HCT116 (cell line): ENCODE measurements around the gene RIC8B. TPM values are rescaled to one million over a fixed set of nuclear protein-coding genes. Genes with fewer than 3 reads are reported as not detected.

Source experiments
- ATAC-seq: fragments of 200-7000 bp; cut with Tn5 transposase; 2 replicates; pipeline ENCODE4 v1.9.1; 2020; ENCODE audit warnings: mild to moderate bottlenecking, moderate library complexity
- BruUV-seq: library from RNA; stranded (reverse); fragments of 400-500 nt; replicated peaks from 2 replicates; lab custom pipeline; 2021; lab: Mats Ljungman, UMichigan
- CTCF ChIA-PET: fragments of 300-600 bp; sonication (Branson Sonifier 250); formaldehyde crosslinking; loops from one replicate; lab custom pipeline; 2021; ENCODE audit warnings: antibody characterized with exemption; lab: Charles Lee
- POLR2A ChIA-PET: fragments of 300-600, 350-600 bp; sonication (Branson Sonifier 250); formaldehyde crosslinking; loops from one replicate; lab custom pipeline; 2021; ENCODE audit warnings: antibody characterized with exemption; lab: Charles Lee
- RAD21 ChIA-PET, 2 experiments: fragments of 300-600 bp; sonication (Branson Sonifier 250); formaldehyde crosslinking; loops; one replicate each; lab custom pipeline; 2023; ENCODE audit warnings: low total read pairs in 2 of 2; ENCODE audit not compliant: uncharacterized antibody in 2 of 2, unreplicated experiment in 2 of 2, low non-redundant PET in 1 of 2; lab: Charles Lee
- DNase-seq: peaks from one replicate; pipeline ENCODE4 v3.0.0-alpha.2; 2010; ENCODE audit warnings: low read depth, low spot score
- H2AFZ ChIP-seq: fragments of 200-600 bp; shearing (Covaris generic), sonication (generic); 2 replicates; pipeline ENCODE4 v1.6.1; 2017; ENCODE audit warnings: low read depth, mixed run types, mixed read lengths, antibody characterized with exemption, low read length; ENCODE audit not compliant: poor library complexity, severe bottlenecking
- H3K27ac ChIP-seq: 2 replicates; pipeline ENCODE4 v1.5.1; 2012; ENCODE audit warnings: low read depth, low read length
- H3K27me3 ChIP-seq: fragments of 200-600 bp; sonication (generic); 2 replicates; pipeline ENCODE4 v1.6.1; 2016; ENCODE audit warnings: mixed run types, low read length, mixed read lengths; ENCODE audit not compliant: insufficient read depth
- H3K36me3 ChIP-seq, 2 experiments: fragments of 200-500 bp in 1 of 2; fragments of 200-600 bp in 1 of 2; sonication (Bioruptor generic) in 1 of 2; sonication (generic) in 1 of 2; 2 replicates each; pipeline versions ENCODE4 v1.5.1 to v1.6.1; 2014 to 2016; ENCODE audit warnings: low read length in 2 of 2, inconsistent platforms in 1 of 2, mixed read lengths in 1 of 2, mixed run types in 1 of 2; ENCODE audit not compliant: insufficient read depth in 2 of 2, control insufficient read depth in 1 of 2
- H3K4me1 ChIP-seq, 2 experiments: fragments of 200-600 bp in 1 of 2; sonication (generic) in 1 of 2; 2 replicates each; pipeline versions ENCODE4 v1.5.1 to v1.6.1; 2012 to 2017; ENCODE audit warnings: low read length in 2 of 2, inconsistent platforms in 1 of 2, mild to moderate bottlenecking in 1 of 2, mixed read lengths in 1 of 2, mixed run types in 1 of 2, moderate library complexity in 1 of 2; ENCODE audit not compliant: insufficient read depth in 2 of 2, control insufficient read depth in 1 of 2
- H3K4me2 ChIP-seq: fragments of 200-600 bp; sonication (generic); 2 replicates; pipeline ENCODE4 v1.6.1; 2017; ENCODE audit warnings: mixed run types, low read length, mixed read lengths
- H3K4me3 ChIP-seq, 2 experiments: fragments of 200-600 bp in 1 of 2; sonication (generic) in 1 of 2; replicated peaks in 1 of 2; 2 replicates each; pipeline ENCODE4 v1.5.1; 2011 to 2016; ENCODE audit warnings: low read length in 2 of 2, control low read depth in 1 of 2, low read depth in 1 of 2, mild to moderate bottlenecking in 1 of 2, mixed read lengths in 1 of 2, mixed run types in 1 of 2
- H3K79me2 ChIP-seq: fragments of 200-600 bp; sonication (generic); 2 replicates; pipeline ENCODE4 v1.6.1; 2017; ENCODE audit warnings: mild to moderate bottlenecking, mixed run types, low read length, moderate library complexity, mixed read lengths; ENCODE audit not compliant: insufficient read depth
- H3K9ac ChIP-seq: fragments of 200-600 bp; sonication (generic); 2 replicates; pipeline ENCODE4 v1.6.1; 2016; ENCODE audit warnings: low read length, mixed read lengths
- H3K9me2 ChIP-seq: fragments of 200-600 bp; sonication (generic), shearing (Covaris generic); 2 replicates; pipeline ENCODE4 v1.6.1; 2017; ENCODE audit warnings: mixed run types, mild to moderate bottlenecking, moderate library complexity; ENCODE audit not compliant: insufficient read depth
- H3K9me3 ChIP-seq, 2 experiments: fragments of 200-500 bp in 1 of 2; fragments of 200-600 bp in 1 of 2; sonication (Bioruptor generic) in 1 of 2; sonication (generic) in 1 of 2; 2 replicates each; pipeline ENCODE4 v1.6.1; 2014 to 2017; ENCODE audit warnings: low read length in 2 of 2, mixed read lengths in 2 of 2, inconsistent platforms in 1 of 2, low read depth in 1 of 2, mild to moderate bottlenecking in 1 of 2, mixed run types in 1 of 2, moderate library complexity in 1 of 2; ENCODE audit not compliant: control insufficient read depth in 1 of 2, insufficient read depth in 1 of 2
- H4K20me1 ChIP-seq: fragments of 200-600 bp; sonication (generic), shearing (Covaris generic); 2 replicates; pipeline ENCODE4 v1.6.1; 2017; ENCODE audit warnings: mixed run types, mild to moderate bottlenecking, moderate library complexity; ENCODE audit not compliant: insufficient read depth
- CBX3 ChIP-seq: IDR thresholded peaks from 2 replicates; pipeline ENCODE4 v1.6.1; 2012; ENCODE audit warnings: low read depth
- ELF1 ChIP-seq: IDR thresholded peaks from 2 replicates; pipeline ENCODE4 v1.6.1; 2012; ENCODE audit warnings: low read depth, borderline replicate concordance
- JUND ChIP-seq: IDR thresholded peaks from 2 replicates; pipeline ENCODE4 v1.6.1; 2012
- POLR2A ChIP-seq: IDR thresholded peaks from 2 replicates; pipeline ENCODE4 v1.7.0; 2011; ENCODE audit warnings: borderline replicate concordance; ENCODE audit not compliant: insufficient read depth, insufficient read length; ENCODE audit errors: extremely low read depth
- REST ChIP-seq: IDR thresholded peaks from 2 replicates; pipeline ENCODE4 v1.6.1; 2012; ENCODE audit warnings: low read depth
- SP1 ChIP-seq: IDR thresholded peaks from 2 replicates; pipeline ENCODE4 v1.6.1; 2012; ENCODE audit warnings: low read depth
- YY1 ChIP-seq: IDR thresholded peaks from 2 replicates; pipeline ENCODE4 v1.6.1; 2011; ENCODE audit warnings: low read length, low read depth, moderate library complexity, mild to moderate bottlenecking; ENCODE audit not compliant: insufficient replicate concordance; ENCODE audit errors: extremely low read depth
- intact Hi-C: fragments of 100-400 bp; cut with micrococcal nuclease; formaldehyde crosslinking; loops from 2 replicates; pipeline ENCODE4 v1.10.0; 2022
- total RNA-seq: library from RNA; stranded (reverse); gene quantifications from one replicate; pipeline ENCODE4 v1.2.1, GENCODE V29; 2021; ENCODE audit not compliant: unreplicated experiment
- TF ChIP-seq, protein P1 (sequence below), 3 experiments: fragments of 200-600 bp in 1 of 3; sonication (generic) in 1 of 3; IDR thresholded peaks in 2 of 3; conservative IDR thresholded peaks in 1 of 3; 2 replicates each; pipeline ENCODE4 v1.5.1; 2012 to 2017; ENCODE audit warnings: low read depth in 2 of 3, low read length in 2 of 3, antibody characterized with exemption in 1 of 3, borderline replicate concordance in 1 of 3, control low read depth in 1 of 3, mild to moderate bottlenecking in 1 of 3, mixed read lengths in 1 of 3, mixed run types in 1 of 3, moderate library complexity in 1 of 3; ENCODE audit not compliant: insufficient read depth in 1 of 3

The RIC8B gene
- total RNA-seq, 1 experiment from 2014 or later = 16.7 TPM

GRCh38 chr12:106907411-106907810 is 132.9 kb downstream of the RIC8B start:
- DNase-seq (no peak), ATAC-seq (no peak)
- POLR2A ChIA-PET = no interaction called here
- Histone ChIP-seq H3K4me3 (no peak overlapping the region), H3K9me2 (no peaks in the 10 kb centered on the region), H4K20me1 (no peaks in the 10 kb centered on the region), H3K27me3 (no peaks in the 10 kb centered on the region), H2AFZ (no peak overlapping the region), H3K27ac (no peak overlapping the region), H3K4me2 (no peak overlapping the region), H3K79me2 (no peaks in the 10 kb centered on the region), H3K9me3 (no peaks in the 10 kb centered on the region), H3K36me3 (no peaks in the 10 kb centered on the region), H3K9ac (no peak overlapping the region), H3K4me1 (peaks cover 0 to 9% of the 10 kb centered on the region in 2 experiments; a peak in 2 of 4 replicates)
- intact Hi-C loops = no loop called here
- CTCF ChIA-PET = interaction anchor here (1.1 to 1.3 kb wide), 2 partner anchors 11 to 550 kb away, joined by 3 read pairs; partner anchors contain the start of gene POLR3B
- TF ChIP-seq, protein P1, sequence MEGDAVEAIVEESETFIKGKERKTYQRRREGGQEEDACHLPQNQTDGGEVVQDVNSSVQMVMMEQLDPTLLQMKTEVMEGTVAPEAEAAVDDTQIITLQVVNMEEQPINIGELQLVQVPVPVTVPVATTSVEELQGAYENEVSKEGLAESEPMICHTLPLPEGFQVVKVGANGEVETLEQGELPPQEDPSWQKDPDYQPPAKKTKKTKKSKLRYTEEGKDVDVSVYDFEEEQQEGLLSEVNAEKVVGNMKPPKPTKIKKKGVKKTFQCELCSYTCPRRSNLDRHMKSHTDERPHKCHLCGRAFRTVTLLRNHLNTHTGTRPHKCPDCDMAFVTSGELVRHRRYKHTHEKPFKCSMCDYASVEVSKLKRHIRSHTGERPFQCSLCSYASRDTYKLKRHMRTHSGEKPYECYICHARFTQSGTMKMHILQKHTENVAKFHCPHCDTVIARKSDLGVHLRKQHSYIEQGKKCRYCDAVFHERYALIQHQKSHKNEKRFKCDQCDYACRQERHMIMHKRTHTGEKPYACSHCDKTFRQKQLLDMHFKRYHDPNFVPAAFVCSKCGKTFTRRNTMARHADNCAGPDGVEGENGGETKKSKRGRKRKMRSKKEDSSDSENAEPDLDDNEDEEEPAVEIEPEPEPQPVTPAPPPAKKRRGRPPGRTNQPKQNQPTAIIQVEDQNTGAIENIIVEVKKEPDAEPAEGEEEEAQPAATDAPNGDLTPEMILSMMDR (IDR thresholded peaks at IDR 0.05 in 2 of 3, conservative IDR thresholded peaks at IDR 0.05 in 1 of 3; ENCODE audit: borderline replicate concordance in 1 of 3, insufficient read depth in 1 of 3, low read depth in 2 of 3, low read length in 2 of 3) = 0 out of 6 replicates have a peak, but pooled peaks of 1 of the 3 experiments have one; percentile 7
- TF ChIP-seq SP1 (no peak), POLR2A (no peak), CBX3 (no peak), ELF1 (no peak), YY1 (no peak), REST (no peak), JUND (no peak)
- no TSS peak for BruUV-seq
- RAD21 ChIA-PET = no interaction called here
